ENCODE measurements around the gene ARL3. TPM values are rescaled to one million over a fixed set of nuclear protein-coding genes. Genes with fewer than 3 reads are reported as not detected.

ARL3 gene
- total RNA-seq, 1 donor from 2014 or later, result 18.2 TPM

- Mint-ChIP-seq H3K27ac (ENCODE audit: unreplicated experiment) (no peak overlapping the region), H3K4me1 (ENCODE audit: low read depth, unreplicated experiment) (peaks cover 41% of the 10 kb centered on the region), H3K4me3 (ENCODE audit: unreplicated experiment) (peak overlapping the region; percentile 40), H3K36me3 (ENCODE audit: low read depth, unreplicated experiment) (peaks cover 8% of the 10 kb centered on the region), H3K27me3 (ENCODE audit: low read depth, unreplicated experiment) (no peaks in the 10 kb centered on the region), H3K9me3 (ENCODE audit: unreplicated experiment) (no peaks in the 10 kb centered on the region)
- Histone ChIP-seq H2AFZ (ENCODE audit: low read depth, low read length) (no peak overlapping the region), H3K36me3 (ENCODE audit: insufficient read depth, low read length) (peaks cover 7% of the 10 kb centered on the region), H3K27me3 (ENCODE audit: insufficient read depth, low read length) (no peaks in the 10 kb centered on the region), H3K9me3 (ENCODE audit: insufficient read depth, low read depth, low read length) (no peaks in the 10 kb centered on the region), H3K79me2 (ENCODE audit: insufficient read depth, low read length) (peaks cover 94% of the 10 kb centered on the region), H3K27ac (ENCODE audit: low read depth, low read length) (no peak overlapping the region), H3K4me2 (ENCODE audit: low read length) (peak overlapping the region; percentile 93), H3K4me3 (ENCODE audit: insufficient read depth, low read depth, low read length) (peak overlapping the region; percentile 21), H3K9ac (ENCODE audit: low read length) (no peak overlapping the region), H3K4me1 (ENCODE audit: insufficient read depth, low read length) (peaks cover 43% of the 10 kb centered on the region), H4K20me1 (ENCODE audit: insufficient read depth, low read length) (peaks cover 89% of the 10 kb centered on the region)
- TF ChIP-seq EZH2 (IDR thresholded peaks at IDR 0.05; ENCODE audit: insufficient read depth, low read length) (no peak), CTCF (IDR thresholded peaks at IDR 0.05; ENCODE audit: insufficient read depth, low read depth, low read length) (no peak)
- FAIRE-seq, result no peak
- DNase-seq (ENCODE audit: low read depth), result no peak
Observed at GRCh38 chr10:102648269-102648888, 65.8 kb downstream of the ARL3 start.

- peaks cover 4% of the 10 kb centered on the region for H3K36me3 Mint-ChIP-seq (ENCODE audit: low read depth, unreplicated experiment)
- H2AFZ ChIP-seq (ENCODE audit: low read depth, low read length), result no peak overlapping the region
- TF ChIP-seq EZH2 (IDR thresholded peaks at IDR 0.05; ENCODE audit: insufficient read depth, low read length) (no peak), CTCF (IDR thresholded peaks at IDR 0.05; ENCODE audit: insufficient read depth, low read depth, low read length) (no peak)
- H3K9me3 ChIP-seq (ENCODE audit: insufficient read depth, low read depth, low read length), result no peaks in the 10 kb centered on the region
- H3K4me3 ChIP-seq (ENCODE audit: insufficient read depth, low read depth, low read length), result peak overlapping the region; percentile 86
- peak overlapping the region; percentile 95 for H3K27ac Mint-ChIP-seq (ENCODE audit: unreplicated experiment)
- H3K4me1 Mint-ChIP-seq (ENCODE audit: low read depth, unreplicated experiment), result peaks cover 34% of the 10 kb centered on the region
- H3K27ac ChIP-seq (ENCODE audit: low read depth, low read length), result no peak overlapping the region
- no peaks in the 10 kb centered on the region for H3K9me3 Mint-ChIP-seq (ENCODE audit: unreplicated experiment)
- H3K27me3 ChIP-seq (ENCODE audit: insufficient read depth, low read length), result no peaks in the 10 kb centered on the region
- peak overlapping the region; percentile 90 for H3K9ac ChIP-seq (ENCODE audit: low read length)
- no peak for DNase-seq (ENCODE audit: low read depth)
- H3K27me3 Mint-ChIP-seq (ENCODE audit: low read depth, unreplicated experiment), result no peaks in the 10 kb centered on the region
- H3K4me1 ChIP-seq (ENCODE audit: insufficient read depth, low read length), result peaks cover 43% of the 10 kb centered on the region
- FAIRE-seq, result no peak
- H4K20me1 ChIP-seq (ENCODE audit: insufficient read depth, low read length), result peaks cover 83% of the 10 kb centered on the region
- H3K4me3 Mint-ChIP-seq (ENCODE audit: unreplicated experiment), result peak overlapping the region; percentile 92
- peaks cover 88% of the 10 kb centered on the region for H3K79me2 ChIP-seq (ENCODE audit: insufficient read depth, low read length)
- H3K36me3 ChIP-seq (ENCODE audit: insufficient read depth, low read length), result peaks cover 4% of the 10 kb centered on the region
- H3K4me2 ChIP-seq (ENCODE audit: low read length), result peak overlapping the region; percentile 93
Observed at GRCh38 chr10:102647443-102648268, 66.5 kb downstream of the ARL3 start.

All from astrocyte (in vitro differentiated cells and primary cell).